ENCODE measurements around the gene USP21. TPM values are rescaled to one million over a fixed set of nuclear protein-coding genes. Genes with fewer than 3 reads are reported as not detected.
A peak's percentile ranks its signal among the peaks of the same experiment; 100 is the strongest.

Gene USP21
- total and polyA plus RNA-seq, 9 of the 15 experiments (the other 6 are each of a cell fraction or from before 2014, with no cell fraction given): 4.9 to 52.4 (median 21.6) TPM

- TF ChIP-seq, protein P1, sequence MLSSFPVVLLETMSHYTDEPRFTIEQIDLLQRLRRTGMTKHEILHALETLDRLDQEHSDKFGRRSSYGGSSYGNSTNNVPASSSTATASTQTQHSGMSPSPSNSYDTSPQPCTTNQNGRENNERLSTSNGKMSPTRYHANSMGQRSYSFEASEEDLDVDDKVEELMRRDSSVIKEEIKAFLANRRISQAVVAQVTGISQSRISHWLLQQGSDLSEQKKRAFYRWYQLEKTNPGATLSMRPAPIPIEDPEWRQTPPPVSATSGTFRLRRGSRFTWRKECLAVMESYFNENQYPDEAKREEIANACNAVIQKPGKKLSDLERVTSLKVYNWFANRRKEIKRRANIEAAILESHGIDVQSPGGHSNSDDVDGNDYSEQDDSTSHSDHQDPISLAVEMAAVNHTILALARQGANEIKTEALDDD (IDR thresholded peaks at IDR 0.05): 0 out of 2 replicates have a peak, but pooled peaks have one; percentile 65
- TF ChIP-seq, protein P2, sequence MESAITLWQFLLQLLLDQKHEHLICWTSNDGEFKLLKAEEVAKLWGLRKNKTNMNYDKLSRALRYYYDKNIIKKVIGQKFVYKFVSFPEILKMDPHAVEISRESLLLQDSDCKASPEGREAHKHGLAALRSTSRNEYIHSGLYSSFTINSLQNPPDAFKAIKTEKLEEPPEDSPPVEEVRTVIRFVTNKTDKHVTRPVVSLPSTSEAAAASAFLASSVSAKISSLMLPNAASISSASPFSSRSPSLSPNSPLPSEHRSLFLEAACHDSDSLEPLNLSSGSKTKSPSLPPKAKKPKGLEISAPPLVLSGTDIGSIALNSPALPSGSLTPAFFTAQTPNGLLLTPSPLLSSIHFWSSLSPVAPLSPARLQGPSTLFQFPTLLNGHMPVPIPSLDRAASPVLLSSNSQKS (CRISPR knock-in tag; IDR thresholded peaks at IDR 0.05): no peak
- TF ChIP-seq MTA3 (IDR thresholded peaks at IDR 0.05; ENCODE audit: borderline replicate concordance) (no peak), SP1 (CRISPR knock-in tag; IDR thresholded peaks at IDR 0.05) (peak; percentile 90), KAT8 (IDR thresholded peaks at IDR 0.05; ENCODE audit: low read depth) (no peak), HMGN3 (IDR thresholded peaks at IDR 0.05; ENCODE audit: borderline replicate concordance, extremely low read depth, insufficient read length, low read depth, low read length) (peak; percentile 85), ZNF57 (CRISPR knock-in tag; IDR thresholded peaks at IDR 0.05) (no peak), SAP30 (IDR thresholded peaks at IDR 0.05; ENCODE audit: borderline replicate concordance, insufficient read depth, low read depth, low read length, poor library complexity, severe bottlenecking) (peak; percentile 97), CREM (IDR thresholded peaks at IDR 0.05; ENCODE audit: low read depth) (peak; percentile 98), ZKSCAN1 (IDR thresholded peaks at IDR 0.05; ENCODE audit: low read depth, low read length) (no peak), ERF (CRISPR knock-in tag; IDR thresholded peaks at IDR 0.05) (0 out of 2 replicates have a peak, but pooled peaks have one; percentile 80), ZNF639 (CRISPR knock-in tag; conservative IDR thresholded peaks at IDR 0.05 in 1 of 2, IDR thresholded peaks at IDR 0.05 in 1 of 2) (peak in 1 of 2 experiments; percentile 49; a peak in 1 of 4 replicates), TAF9B (IDR thresholded peaks at IDR 0.05; ENCODE audit: partially characterized antibody) (peak; percentile 94), FOXJ3 (CRISPR knock-in tag; IDR thresholded peaks at IDR 0.05) (no peak), ZNF668 (CRISPR knock-in tag; IDR thresholded peaks at IDR 0.05) (no peak)
- TF ChIP-seq, protein P3, sequence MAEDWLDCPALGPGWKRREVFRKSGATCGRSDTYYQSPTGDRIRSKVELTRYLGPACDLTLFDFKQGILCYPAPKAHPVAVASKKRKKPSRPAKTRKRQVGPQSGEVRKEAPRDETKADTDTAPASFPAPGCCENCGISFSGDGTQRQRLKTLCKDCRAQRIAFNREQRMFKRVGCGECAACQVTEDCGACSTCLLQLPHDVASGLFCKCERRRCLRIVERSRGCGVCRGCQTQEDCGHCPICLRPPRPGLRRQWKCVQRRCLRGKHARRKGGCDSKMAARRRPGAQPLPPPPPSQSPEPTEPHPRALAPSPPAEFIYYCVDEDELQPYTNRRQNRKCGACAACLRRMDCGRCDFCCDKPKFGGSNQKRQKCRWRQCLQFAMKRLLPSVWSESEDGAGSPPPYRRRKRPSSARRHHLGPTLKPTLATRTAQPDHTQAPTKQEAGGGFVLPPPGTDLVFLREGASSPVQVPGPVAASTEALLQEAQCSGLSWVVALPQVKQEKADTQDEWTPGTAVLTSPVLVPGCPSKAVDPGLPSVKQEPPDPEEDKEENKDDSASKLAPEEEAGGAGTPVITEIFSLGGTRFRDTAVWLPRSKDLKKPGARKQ (CRISPR knock-in tag; IDR thresholded peaks at IDR 0.05): no peak
- TF ChIP-seq, protein P4, sequence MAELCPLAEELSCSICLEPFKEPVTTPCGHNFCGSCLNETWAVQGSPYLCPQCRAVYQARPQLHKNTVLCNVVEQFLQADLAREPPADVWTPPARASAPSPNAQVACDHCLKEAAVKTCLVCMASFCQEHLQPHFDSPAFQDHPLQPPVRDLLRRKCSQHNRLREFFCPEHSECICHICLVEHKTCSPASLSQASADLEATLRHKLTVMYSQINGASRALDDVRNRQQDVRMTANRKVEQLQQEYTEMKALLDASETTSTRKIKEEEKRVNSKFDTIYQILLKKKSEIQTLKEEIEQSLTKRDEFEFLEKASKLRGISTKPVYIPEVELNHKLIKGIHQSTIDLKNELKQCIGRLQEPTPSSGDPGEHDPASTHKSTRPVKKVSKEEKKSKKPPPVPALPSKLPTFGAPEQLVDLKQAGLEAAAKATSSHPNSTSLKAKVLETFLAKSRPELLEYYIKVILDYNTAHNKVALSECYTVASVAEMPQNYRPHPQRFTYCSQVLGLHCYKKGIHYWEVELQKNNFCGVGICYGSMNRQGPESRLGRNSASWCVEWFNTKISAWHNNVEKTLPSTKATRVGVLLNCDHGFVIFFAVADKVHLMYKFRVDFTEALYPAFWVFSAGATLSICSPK (IDR thresholded peaks at IDR 0.05; ENCODE audit: borderline replicate concordance): no peak
- TF ChIP-seq, protein P5, sequence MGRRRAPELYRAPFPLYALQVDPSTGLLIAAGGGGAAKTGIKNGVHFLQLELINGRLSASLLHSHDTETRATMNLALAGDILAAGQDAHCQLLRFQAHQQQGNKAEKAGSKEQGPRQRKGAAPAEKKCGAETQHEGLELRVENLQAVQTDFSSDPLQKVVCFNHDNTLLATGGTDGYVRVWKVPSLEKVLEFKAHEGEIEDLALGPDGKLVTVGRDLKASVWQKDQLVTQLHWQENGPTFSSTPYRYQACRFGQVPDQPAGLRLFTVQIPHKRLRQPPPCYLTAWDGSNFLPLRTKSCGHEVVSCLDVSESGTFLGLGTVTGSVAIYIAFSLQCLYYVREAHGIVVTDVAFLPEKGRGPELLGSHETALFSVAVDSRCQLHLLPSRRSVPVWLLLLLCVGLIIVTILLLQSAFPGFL (CRISPR knock-in tag; IDR thresholded peaks at IDR 0.05): no peak
Measured at GRCh38 chr1:161117759-161118581, 41.3 kb upstream of the USP21 start, which contains the start of the genes NIT1 and PFDN2 (continued).
